ENCODE measurements around the gene TSPAN6.

TSPAN6 gene, protein sequence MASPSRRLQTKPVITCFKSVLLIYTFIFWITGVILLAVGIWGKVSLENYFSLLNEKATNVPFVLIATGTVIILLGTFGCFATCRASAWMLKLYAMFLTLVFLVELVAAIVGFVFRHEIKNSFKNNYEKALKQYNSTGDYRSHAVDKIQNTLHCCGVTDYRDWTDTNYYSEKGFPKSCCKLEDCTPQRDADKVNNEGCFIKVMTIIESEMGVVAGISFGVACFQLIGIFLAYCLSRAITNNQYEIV

DNA sequence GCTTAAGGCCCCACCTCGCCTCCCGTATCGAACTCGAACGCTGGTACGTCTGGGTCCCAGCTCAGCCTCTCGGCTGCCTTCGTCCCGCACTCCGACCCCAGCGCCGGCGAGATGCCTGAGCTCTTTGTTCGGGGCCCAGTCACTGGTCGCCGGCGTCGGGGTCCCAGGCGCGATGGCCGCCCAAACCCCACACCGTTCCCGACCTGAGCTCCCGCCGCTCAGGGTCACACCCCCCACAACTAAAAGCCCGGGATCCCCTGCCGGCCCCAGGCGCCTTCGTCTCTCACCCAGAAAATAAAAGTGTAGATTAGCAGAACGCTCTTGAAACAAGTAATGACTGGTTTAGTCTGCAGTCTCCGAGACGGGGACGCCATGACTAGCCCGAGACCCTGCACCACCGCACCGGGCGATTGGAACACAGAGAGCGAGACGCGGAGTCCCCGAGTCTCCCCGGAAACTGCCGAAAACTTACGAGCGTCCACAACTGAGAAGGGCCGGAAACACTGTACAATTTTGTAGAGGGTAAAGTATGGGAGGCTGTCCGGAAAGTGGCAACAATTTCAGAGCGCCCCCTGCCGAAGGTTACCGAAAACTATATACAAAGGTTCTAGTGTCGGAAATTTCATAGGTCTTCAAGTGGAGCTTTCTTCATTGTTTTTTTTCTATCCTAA lies at the start of gene TSPAN6:
TSS of gene TSPAN6 (minus strand) at position 486 of the 671 bp plus-strand sequence. CDS start at position 374, 112 bp downstream.
- in situ Hi-C loops (cut with MboI; ENCODE audit: low pct_unique_long_range_greater_than_20kb, low sequenced_read_pairs, unreplicated experiment): no loop called here
- DNase-seq (ENCODE audit: low spot score): peak; percentile 60
- peak; percentile 22 for TF ChIP-seq CTCF (IDR thresholded peaks at IDR 0.05; ENCODE audit: extremely low read depth, insufficient read depth, missing control alignments)

GRCh38 chrX:100685997-100686305 lies 49.3 kb upstream of the TSPAN6 start:
- in situ Hi-C loops (cut with MboI; ENCODE audit: low pct_unique_long_range_greater_than_20kb, low sequenced_read_pairs, unreplicated experiment): loop anchor here (5.0 kb wide), 1 partner anchor 81 kb away; no protein-coding TSS in a partner anchor
- no peak for DNase-seq (ENCODE audit: low spot score)
- TF ChIP-seq CTCF (IDR thresholded peaks at IDR 0.05; ENCODE audit: extremely low read depth, insufficient read depth, missing control alignments): no peak

- in situ Hi-C loops (cut with MboI; ENCODE audit: low pct_unique_long_range_greater_than_20kb, low sequenced_read_pairs, unreplicated experiment): loop anchor here (5.0 kb wide), 1 partner anchor 82 kb away; no protein-coding TSS in a partner anchor
- TF ChIP-seq CTCF (IDR thresholded peaks at IDR 0.05; ENCODE audit: extremely low read depth, insufficient read depth, missing control alignments): peak; percentile 69
- peak; percentile 67 for DNase-seq (ENCODE audit: low spot score)
These were observed 48.8 kb upstream of the TSPAN6 start for GRCh38 chrX:100685284-100685996.

- no peak for DNase-seq (ENCODE audit: low spot score)
- TF ChIP-seq CTCF (IDR thresholded peaks at IDR 0.05; ENCODE audit: extremely low read depth, insufficient read depth, missing control alignments): no peak
- in situ Hi-C loops (cut with MboI; ENCODE audit: low pct_unique_long_range_greater_than_20kb, low sequenced_read_pairs, unreplicated experiment): no loop called here
These were observed 46.3 kb upstream of the TSPAN6 start for GRCh38 chrX:100682939-100683338.

- in situ Hi-C loops (cut with MboI; ENCODE audit: low pct_unique_long_range_greater_than_20kb, low sequenced_read_pairs, unreplicated experiment): no loop called here
- TF ChIP-seq CTCF (IDR thresholded peaks at IDR 0.05; ENCODE audit: extremely low read depth, insufficient read depth, missing control alignments): no peak
- no peak for DNase-seq (ENCODE audit: low spot score)
These were observed 45.0 kb upstream of the TSPAN6 start for GRCh38 chrX:100681599-100681998.

GRCh38 chrX:100680756-100681155 lies 44.1 kb upstream of the TSPAN6 start:
- no peak for TF ChIP-seq CTCF (IDR thresholded peaks at IDR 0.05; ENCODE audit: extremely low read depth, insufficient read depth, missing control alignments)
- in situ Hi-C loops (cut with MboI; ENCODE audit: low pct_unique_long_range_greater_than_20kb, low sequenced_read_pairs, unreplicated experiment): no loop called here

More at GRCh38 chrX:100680756-100681155, 44.1 kb upstream of the TSPAN6 start:
- no peak for DNase-seq (ENCODE audit: low spot score)
